SK-N-SH (cell line): ENCODE results near the gene CLIC3.

Source experiments
- CTCF ChIP-seq: fragments of 200-600 bp; sonication (generic); IDR thresholded peaks from 2 replicates; pipeline ENCODE4 v1.6.1; 2017; ENCODE audit warnings: antibody characterized with exemption, mild to moderate bottlenecking, moderate library complexity
- RCOR1 ChIP-seq: fragments of 150-350 bp; IDR thresholded peaks from 2 replicates; pipeline ENCODE4 v1.6.1; 2017; ENCODE audit warnings: antibody characterized with exemption, low read length
- RXRA ChIP-seq: IDR thresholded peaks from 2 replicates; pipeline ENCODE4 v1.4.0; 2012; ENCODE audit warnings: low read depth, mild to moderate bottlenecking, borderline replicate concordance
- TAF1 ChIP-seq: IDR thresholded peaks from 2 replicates; pipeline ENCODE4 v1.6.1; 2012; ENCODE audit warnings: low read depth, mild to moderate bottlenecking, low read length, moderate library complexity, borderline replicate concordance
- ZBTB33 ChIP-seq: IDR thresholded peaks from 2 replicates; pipeline ENCODE4 v1.4.0; 2012; ENCODE audit warnings: low read depth, borderline replicate concordance

- TF ChIP-seq RXRA, result no peak
- peak; percentile 94 for TF ChIP-seq CTCF
- no peak for TF ChIP-seq TAF1
- TF ChIP-seq ZBTB33, result no peak
- TF ChIP-seq RCOR1, result 0 out of 2 replicates have a peak, but pooled peaks have one; percentile 34
Observed at GRCh38 chr9:137029058-137029936, 32.9 kb upstream of the CLIC3 start.
